GM18498 (cell line): ENCODE measurements around the gene MACF1.

Source experiments
- ATAC-seq: cut with Tn5 transposase; IDR thresholded peaks from one replicate; pipeline ENCODE4 v1.9.1; 2021; ENCODE audit warnings: mild to moderate bottlenecking, moderate library complexity; ENCODE audit not compliant: unreplicated experiment

The MACF1 gene

DNA sequence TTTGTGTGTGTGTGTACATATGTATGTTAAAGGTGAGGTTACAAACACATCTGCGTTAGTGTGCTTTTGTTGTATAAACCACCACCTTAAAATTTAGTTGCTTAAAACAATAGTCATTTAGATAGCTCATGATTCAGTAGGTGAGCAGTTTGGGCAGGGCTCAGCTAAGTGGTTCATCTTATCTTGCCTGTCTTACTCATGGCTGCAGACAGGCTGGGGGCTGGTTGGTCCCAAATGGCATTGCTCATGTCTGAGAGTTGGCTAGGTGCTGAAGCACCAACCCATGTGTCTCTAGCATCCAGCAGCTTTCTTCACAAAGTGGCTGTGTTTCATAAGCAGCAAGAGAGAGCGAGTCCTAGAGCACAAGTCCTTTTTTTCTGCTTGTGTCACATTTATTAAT lies 91.4 kb downstream of the MACF1 start:
- ATAC-seq = no peak

DNA sequence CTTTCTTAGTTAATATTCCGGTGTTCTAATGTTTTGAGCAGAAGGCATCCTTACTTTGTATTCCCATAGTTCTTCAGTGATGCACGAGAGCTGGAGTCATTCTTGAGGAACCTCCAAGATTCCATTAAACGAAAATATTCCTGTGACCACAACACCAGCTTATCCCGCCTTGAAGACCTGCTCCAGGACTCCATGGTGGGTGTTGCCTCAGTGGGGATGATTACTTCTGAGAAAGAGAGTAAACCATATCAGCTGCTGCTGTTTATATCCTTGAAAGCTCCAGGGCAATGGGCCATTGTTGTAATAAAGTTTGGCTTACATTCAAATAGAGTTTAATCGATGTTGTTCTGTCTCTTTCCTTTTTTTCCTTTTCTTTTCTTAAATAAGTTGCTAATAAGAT lies 93.1 kb downstream of the MACF1 start:
- ATAC-seq = no peak

DNA sequence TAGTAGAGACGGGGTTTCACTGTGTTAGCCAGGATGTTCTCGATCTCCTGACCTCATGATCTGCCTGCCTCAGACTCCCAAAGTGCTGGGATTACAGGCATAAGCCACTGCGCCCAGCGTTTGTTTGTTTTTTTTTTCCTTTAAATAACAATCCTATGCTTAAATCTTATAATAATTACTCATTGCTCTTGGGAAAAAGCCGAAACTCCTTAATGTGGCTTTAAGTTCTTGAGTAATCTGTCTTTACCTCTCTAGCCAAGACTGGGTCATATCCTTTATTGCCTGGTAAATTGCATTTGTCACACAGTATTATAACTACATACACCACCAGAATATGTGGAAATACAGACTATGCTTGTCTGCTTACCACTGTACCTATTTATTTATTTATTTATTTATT lies 97.1 kb downstream of the MACF1 start:
- no peak for ATAC-seq

DNA sequence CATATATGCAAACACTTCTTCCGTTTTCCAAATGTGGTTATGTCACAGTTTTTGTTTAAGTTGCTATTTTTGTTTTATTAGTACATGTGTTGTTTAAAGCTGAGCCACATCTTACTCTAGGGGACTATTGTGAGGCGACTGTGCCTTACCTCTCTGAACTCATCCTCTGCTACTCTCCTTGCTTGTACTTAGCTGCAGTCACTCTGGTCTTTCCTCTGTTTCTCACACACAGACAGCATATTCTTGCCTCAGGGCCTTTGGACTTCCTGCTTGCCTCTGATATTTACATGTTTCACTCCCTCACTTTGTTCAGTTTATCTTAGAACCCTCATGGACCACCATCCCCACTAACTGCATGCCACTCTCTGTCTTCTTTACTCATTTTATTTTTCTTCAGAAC lies 101.1 kb downstream of the MACF1 start:
- no peak for ATAC-seq

DNA sequence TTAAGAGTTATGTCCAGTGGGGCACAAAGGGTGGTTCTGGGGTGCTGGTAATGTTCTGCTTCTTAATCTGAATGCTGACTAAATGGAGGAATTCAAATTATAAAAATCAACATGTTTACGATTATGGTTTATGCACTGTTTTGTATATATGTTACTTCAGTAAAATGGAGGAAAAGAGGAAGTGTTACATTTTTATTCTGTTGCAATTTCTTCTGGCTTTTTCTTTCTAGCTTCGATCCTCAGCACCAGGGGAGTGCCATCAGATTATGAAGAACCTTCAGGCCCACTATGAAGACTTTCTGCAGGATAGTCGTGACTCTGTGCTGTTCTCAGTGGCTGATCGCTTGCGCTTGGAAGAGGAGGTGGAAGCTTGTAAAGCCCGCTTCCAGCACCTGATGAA lies 105.5 kb downstream of the MACF1 start:
- ATAC-seq = no peak

DNA sequence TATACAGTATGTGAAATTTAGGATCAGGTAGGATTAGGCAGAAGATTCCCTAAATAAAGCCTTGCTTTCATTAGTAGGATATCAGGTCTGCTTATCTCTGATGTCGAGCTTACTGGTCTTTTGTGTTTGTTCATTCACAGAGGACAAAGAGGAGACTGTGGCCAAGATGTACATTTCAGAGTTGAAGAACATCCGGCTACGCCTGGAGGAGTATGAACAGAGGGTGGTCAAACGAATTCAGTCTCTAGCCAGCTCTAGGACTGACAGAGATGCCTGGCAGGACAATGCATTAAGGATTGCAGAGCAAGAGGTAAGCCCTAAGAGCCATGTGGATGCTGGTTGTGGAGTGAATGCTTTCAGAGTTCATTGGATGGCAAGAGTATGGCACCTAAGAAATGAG lies 106.2 kb downstream of the MACF1 start:
- ATAC-seq = no peak

DNA sequence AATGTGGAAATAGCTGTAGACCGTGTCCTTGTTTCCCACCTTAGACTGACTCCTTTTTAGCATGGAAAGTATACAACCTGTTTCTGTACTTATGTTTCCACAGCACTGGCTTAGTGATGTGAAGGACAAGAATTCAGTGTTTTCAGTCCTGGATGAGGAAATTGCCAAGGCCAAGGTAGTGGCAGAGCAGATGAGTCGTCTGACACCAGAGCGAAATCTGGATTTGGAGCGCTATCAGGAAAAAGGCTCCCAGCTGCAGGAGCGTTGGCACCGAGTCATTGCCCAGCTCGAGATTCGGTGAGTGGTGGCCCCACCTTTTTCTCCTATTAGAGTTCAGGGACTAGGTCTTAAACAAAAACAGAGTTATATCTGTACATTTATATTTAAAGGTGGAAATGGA lies 112.6 kb downstream of the MACF1 start:
- no peak for ATAC-seq

DNA sequence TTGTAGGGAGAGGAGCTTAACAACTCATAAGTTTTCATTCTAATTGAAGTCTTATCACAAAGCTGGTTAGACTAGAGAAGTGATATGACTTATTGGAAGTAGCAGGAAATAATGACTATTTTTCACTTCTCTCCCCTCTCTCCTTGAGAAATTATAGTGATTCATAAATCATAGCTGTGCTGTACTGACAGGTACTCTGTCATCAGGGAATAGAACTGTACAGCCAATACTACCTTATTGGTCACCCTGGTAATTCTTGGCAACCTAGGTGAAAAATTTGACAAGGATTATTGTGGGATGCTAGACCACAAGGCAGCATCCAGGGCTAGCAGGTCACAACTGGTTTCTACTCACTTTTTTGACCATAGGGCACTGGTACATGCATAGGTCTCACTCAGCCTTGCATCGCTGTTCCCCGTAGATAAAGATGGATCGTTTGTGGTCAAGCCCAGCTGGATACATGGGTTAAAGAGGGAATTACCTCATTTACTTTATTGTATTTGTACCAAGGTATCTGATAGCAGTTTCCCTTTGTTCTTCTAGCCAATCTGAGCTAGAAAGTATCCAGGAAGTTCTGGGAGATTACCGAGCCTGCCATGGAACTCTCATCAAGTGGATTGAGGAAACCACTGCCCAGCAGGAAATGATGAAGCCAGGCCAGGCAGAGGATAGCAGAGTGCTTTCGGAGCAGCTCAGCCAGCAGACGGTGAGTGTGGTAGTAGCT lies 113.6 kb downstream of the MACF1 start:
- ATAC-seq = no peak

DNA sequence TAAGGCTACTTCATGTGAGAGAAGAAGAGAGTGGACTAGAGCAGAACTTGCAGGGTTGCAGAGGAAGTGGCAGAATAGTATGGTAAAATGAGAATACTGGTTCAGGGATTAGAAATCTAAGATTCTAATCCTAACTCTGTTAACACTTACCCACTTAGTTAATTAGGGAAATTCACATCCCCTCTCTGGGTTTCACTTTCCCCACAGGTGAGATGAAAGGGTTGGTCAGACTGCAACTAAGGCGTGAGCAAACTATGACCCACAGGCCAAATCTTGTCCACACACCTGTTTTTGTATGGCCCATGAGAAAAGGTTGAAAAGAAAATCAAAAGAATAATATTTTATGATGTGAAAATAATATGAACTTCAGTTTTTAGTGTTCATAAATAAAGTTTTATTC lies 117.5 kb downstream of the MACF1 start:
- ATAC-seq = peak; percentile 45

DNA sequence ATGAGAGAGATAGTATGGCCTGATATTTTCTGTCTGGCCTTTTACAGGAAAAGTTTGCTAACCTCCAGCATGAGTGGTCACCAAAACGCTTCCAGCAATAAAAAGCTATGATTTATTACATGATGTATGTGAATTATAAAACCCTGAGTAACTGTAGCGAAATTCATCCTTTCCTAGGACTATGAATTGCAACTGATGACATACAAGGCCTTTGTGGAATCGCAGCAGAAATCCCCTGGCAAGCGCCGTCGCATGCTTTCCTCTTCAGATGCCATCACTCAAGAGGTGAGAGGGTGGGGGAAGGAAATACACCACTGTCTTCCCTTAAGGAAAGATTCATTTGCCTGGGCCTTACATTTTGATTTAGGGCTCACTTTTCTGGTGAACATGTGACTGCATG lies 117.9 kb downstream of the MACF1 start:
- no peak for ATAC-seq

DNA sequence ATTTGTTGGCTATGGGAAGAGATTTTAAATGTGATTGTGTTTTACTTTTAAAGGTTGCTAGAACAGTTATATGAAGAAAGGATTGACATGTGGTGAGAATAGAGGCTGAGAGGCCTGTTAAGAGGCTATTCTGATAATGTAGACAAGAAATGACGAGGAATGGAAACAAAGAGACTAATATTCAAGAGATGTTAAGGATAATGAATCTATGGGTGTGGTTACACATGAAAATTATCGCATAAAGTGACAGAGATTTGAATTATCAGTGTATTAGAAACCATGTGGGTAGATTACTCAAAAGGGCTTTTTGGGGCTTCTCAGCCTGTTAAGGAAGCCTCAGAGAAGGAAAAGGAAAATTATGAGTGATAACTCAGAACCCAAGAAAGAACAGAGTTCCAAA lies 120.4 kb downstream of the MACF1 start:
- ATAC-seq = no peak

DNA sequence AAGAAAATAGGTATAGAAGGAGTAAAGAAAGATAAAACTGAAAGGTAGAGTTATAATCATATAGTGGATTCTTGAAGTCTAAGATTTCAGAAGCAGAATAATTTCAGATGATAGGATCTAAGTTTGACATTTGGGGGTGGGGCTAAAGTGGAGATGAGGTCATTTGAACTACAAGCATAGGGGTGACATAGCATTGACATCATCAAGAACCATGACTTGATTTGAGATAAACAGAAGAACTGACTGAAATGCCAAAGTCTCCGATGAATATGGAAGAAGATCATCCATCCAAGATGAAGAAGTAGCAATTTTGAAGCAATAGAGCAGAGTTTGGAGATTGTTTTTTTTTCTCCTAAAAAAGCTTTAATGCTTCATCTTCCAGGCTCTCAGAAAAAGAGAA lies 122.3 kb downstream of the MACF1 start:
- ATAC-seq = no peak

DNA sequence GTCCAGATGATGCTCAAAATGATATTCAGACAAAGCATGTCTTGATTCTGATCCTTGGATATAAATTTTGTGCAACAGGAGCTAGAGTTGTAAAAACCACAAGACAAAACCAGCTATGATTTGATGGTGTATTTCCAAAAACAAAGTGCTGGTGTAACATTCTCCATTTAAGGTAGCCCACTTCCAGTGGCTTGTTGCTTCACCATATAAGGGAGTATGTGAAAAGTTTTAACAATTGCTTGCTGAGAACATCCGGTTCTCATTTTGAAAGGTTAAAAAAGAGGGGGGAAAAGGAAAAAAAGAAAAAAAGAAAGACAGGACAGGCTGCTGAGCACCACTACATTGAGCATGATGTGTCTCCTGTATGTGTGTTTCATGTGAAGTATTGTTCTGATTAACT lies 123.6 kb downstream of the MACF1 start:
- ATAC-seq = no peak

DNA sequence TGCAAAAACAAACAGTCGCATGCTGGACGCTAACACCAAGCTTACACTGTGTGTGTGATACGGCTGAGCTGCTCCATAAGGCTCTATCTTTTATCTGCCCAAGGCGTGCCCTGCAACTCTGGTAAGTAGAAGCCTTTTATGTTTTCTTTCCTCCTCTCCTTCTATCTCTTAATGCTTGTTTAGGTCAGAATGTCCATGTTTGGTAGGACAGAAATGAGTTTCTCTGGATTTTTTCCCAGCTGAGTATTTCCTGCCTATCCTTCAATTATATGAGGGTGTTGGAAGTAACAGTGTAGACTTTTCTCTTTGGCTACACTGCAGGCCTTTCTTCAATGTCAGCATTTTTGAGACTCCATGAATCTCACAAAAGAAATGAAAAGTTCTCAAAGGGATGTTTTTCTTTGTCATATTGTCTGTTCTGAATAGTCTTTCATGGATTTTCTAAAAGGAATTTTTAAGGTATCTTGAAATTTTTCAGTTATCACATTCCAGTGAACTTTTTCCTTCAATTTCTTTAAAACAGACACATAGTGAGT lies 124.2 kb downstream of the MACF1 start:
- no peak for ATAC-seq

DNA sequence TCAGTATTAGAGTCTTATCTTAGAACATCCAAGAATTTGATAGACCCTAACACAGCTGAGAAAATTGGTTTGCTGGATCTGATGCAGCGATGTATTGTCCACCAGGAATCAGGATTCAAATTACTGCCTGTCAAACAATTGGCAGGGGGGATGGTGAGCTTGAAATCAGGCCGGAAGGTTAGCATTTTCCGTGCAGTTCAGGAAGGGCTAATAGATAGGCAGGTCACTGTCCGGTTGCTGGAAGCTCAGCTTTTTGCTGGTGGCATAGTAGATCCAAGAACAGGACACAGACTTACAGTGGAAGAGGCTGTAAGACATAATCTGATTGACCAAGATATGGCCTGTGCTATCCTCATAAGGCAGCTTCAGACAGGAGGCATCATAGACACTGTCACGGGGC lies 127.2 kb downstream of the MACF1 start:
- ATAC-seq = no peak

DNA sequence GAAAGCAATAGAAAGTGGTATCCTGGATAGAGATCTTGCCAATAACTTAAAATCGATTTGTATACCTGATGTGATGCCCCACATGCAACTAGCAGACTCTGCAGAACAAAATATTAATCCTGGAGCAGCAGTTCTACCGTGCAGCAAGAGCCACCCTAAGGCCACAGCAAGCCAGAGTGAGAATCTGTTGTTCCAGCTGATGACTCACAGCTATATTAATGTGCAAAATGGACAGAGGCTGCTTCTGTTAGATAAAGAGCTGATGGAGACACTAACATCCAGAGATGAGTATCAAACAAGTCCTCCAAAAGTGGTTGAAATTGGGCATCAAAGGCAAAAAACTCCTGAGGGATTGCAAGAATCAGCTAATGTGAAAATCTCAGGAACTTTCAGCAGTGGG lies 127.8 kb downstream of the MACF1 start:
- ATAC-seq = no peak

DNA sequence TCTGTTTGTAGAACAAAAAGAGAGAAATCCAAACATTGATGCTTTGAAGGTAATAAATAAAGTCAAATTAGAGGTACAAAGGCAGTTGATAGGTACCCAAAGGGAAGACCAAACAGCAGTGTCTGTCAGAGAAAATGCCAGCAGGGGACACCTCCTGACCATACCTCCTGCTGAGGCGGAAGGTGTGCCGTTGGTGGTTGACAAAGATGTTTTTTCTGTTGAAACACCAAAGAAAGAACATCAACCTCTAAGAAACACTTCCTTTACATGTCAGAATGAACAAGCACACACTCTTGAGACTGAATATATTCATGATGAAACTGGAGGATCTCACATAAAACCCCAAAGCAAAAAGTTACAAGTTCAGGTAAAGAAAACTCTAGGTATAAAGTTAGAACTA lies 128.3 kb downstream of the MACF1 start:
- no peak for ATAC-seq

DNA sequence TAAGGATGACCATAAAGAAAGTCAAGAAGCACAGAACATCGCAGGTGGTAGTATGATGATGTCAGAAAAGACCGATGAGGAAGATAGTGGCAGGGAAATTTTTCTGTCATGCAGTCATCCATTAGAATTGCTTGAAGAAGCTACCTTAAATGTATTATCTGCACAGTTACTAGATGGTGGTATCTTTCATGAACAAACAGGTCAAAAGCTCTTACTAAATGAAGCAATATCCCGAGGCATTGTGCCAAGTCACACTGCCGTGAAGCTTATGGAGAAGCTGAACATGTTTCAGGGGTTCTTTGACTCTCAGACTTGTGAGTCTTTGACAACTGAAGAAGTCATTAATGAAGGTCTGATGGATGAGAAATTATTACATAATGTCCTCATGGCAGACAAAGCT lies 128.8 kb downstream of the MACF1 start:
- ATAC-seq = no peak

DNA sequence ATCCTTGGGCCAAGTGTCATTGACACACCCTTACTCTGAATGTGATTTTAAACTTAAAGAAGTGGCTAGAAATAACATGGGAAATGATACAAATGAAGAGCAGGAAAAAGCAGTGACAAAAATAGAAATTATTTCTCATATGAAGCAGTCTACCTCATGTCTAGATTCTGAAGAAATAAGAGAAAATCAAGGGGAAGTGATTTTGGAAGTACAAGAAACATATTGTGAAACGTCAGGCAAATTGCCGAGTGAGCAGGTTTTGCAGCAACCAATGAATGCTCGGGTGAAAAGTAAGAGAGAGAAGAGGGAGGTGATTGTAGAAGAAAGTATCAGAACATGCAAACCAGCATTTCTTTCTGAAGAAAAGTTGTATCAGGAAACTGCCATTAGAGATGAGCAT lies 130.7 kb downstream of the MACF1 start:
- ATAC-seq = no peak

DNA sequence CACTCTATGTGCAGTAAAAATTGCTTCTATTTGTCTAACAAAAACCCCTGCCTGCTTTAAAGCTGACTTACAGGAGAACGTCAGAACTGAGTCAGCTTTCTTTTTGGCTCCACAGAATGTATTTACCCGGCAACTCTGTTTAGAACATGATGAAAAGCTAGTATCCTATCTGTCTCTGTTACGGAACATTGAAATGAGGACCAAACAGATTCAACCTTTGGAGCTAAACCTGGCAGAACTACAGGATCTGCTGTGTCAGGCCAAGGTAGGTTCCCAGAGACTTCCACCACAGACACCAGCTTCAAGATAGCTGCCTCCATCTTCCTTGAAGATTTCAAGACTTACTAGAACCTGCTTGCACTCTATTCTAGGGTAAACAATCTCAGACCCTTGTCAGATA lies 132.6 kb downstream of the MACF1 start:
- ATAC-seq = no peak

DNA sequence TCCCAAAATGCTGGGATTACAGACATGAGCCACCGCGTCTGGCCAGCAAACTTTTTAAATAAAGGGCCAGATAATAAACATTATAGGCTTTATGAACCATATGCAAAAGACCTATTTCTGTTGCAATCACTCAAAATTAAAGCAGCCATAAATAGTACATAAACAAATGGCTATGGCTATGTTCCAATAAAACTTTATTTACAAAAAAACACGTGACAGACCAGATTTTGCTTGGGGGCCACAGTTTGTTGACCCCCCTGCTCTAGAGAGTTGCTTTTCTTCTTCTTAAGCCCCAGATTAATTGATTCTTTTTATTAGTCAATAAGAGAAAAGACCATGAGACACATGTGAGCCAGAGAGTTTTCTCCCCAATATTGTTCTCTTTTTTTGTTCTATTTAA lies 138.3 kb downstream of the MACF1 start:
- ATAC-seq = no peak

DNA sequence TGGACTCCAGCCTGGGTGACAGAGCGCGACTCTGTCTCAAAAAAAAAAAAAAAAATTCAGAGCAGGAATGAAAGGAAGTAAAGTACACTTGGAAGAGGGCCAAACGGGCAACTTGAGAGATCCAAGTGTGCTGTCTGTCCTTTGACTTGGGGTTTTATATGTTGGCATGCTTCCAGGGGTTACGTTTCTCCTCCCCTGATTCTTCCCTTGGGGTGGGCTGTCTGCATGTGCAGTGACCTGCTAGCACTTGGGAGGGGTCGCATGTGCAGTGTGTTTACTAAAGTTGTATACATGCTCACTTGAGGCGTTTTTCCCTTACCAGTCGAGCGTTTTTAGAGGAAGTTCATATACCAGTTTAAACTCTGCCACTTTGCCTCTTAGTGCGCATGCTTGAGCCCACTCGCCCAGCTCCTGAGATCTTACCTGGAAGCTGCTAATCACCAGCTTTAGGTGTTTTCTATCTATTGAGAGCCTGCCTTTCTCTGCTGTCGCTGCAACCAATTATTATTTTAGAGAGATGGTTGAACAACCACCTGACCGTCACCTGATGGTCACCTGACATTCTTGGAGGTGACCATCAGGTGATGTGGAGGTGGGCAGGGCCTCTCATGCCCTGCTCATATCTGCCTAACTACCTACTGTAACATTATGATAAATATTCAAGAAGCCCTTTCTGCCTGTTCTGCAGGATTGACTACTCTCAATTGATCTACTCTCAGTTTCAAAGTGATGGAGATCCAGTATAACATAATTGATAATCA lies 140.1 kb downstream of the MACF1 start:
- ATAC-seq = no peak
